ENCODE results near the gene RCSD1. TPM values are rescaled to one million over a fixed set of nuclear protein-coding genes. Genes with fewer than 3 reads are reported as not detected.

The RCSD1 gene
- total RNA-seq, 1 donor from 2014 or later = 41.6 TPM

DNA sequence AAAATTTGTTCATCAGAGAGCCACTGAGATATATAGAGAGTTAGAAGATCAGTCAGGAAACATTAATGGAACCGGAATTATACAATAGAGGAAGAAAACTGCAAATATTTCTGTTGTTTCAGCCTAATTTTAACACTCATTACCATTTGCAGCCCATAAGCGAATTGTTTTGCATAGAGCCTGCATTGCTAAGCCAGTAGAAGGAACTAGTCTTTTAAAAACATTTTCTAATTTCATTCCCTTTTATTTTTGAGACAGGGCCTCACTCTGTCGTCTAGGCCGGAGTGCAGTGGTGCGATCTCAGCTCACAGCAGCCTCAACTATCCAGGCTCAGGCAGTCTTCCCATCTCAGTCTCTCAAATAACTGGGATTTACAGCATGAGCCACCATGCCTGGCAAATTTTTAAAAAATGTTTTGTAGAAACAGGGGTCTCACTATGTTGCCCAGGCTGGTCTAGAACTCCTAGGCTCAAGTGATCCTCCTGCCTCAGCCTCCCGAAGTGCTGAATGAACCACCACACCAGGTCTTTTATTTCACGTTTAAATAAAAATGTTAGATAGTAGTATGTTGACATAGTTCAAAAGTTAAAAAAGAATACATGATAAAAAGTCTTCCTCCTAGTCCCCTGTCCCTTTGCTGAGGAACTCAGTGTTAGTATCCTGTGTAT, 117.1 kb downstream of the RCSD1 start:
- no peak for ATAC-seq
- intact Hi-C loops (cut with DNase I) = no loop called here
- no peak for DNase-seq (ENCODE audit: missing footprints)

DNA sequence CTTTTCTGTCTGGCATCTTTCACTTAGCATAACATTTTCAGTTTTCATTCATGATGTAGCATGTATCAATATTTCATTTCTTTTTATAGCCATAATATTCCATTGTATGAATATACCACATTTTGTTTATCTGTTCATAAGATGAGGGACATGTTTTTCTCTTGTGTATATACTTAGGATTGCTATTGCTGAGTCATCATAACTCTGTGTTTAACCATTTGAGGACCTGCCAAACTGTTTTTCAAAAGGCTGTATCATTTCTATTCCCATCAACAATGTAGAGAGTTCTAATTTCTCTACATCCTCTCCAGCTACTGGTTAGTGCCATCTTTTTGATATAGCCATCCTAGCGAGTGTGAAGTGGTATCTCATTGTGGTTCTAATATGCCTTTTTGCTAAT, 118.0 kb downstream of the RCSD1 start:
- DNase-seq (ENCODE audit: missing footprints) (no peak), ATAC-seq (no peak)
- intact Hi-C loops (cut with DNase I) = no loop called here

DNA sequence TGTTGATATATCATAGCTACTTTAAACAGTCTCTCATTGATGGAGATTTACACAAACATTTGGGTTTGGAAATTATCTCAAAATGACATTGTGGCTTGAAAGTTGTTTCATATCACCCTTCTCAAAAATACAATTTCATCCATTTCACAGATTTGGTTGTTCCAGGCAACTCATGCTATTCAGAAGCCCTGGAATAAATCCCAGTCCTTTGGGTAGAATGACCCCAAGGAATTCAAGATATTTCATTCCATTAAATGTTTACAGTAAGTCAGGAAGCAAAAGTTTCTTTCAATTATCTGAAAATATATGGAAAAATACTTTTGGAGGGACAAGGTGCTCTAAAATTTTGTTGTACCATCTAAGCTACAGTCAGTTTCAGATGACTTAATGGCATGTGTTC, 118.9 kb downstream of the RCSD1 start:
- DNase-seq (ENCODE audit: missing footprints) = no peak
- no peak for ATAC-seq
- intact Hi-C loops (cut with DNase I) = no loop called here

DNA sequence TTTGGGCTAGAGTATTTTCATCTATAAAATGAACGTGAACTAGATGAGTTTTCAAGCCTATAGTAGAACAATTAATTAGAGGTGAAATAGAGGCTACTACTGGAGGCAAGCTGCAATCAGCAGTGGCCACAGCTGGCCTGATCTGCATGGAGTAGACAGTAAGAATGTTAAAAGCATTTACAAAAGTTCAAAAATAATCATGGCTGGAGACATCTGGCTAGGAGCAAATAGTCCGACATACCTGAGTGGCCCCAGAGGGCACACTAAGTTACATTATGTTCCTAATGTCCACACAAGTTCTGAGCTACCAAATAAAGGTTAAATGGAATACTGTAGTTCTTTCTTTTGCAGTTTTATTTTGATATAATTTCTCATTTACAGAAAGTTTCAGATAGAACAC, 119.7 kb downstream of the RCSD1 start:
- no peak for ATAC-seq
- no peak for DNase-seq (ENCODE audit: missing footprints)
- intact Hi-C loops (cut with DNase I) = no loop called here

DNA sequence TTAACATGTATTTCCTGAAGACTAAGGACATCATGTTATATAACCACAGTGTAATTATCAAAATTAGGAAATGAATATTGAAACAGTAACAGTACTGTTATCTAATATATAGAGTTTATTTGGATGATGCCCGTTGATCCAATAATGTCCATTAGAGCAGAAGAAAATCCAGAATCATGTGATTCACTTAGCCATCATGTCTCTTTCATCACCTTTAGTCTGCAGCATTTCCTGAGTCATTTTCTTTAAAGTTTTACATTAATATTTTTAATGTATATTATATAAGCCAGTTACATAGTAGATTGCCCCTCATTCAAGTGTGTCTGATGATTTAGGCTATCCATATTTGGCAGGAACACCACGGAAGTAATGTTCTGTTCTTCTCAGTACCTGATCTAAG, 120.6 kb downstream of the RCSD1 start:
- no peak for ATAC-seq
- no peak for DNase-seq (ENCODE audit: missing footprints)
- intact Hi-C loops (cut with DNase I) = no loop called here

DNA sequence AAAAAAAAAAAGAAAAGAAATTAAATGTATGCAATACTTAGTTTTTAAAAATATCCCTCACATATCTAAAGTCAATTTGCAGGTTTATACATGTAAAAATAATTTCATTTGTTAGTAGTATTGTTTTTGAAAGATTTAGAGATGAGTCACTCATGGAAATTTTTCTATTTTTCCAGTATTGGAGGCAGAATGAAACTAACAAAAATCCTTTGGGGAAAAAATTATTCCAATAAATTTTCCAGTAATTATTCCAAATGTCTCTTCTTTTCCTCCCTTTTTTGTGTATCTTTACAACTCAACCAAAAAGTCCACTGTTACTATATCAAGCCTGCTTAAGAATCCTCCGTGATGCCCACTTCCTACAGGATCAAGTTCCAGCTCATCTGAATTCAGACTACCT, 121.6 kb downstream of the RCSD1 start:
- DNase-seq (ENCODE audit: missing footprints) = no peak
- intact Hi-C loops (cut with DNase I) = no loop called here
- ATAC-seq = no peak

DNA sequence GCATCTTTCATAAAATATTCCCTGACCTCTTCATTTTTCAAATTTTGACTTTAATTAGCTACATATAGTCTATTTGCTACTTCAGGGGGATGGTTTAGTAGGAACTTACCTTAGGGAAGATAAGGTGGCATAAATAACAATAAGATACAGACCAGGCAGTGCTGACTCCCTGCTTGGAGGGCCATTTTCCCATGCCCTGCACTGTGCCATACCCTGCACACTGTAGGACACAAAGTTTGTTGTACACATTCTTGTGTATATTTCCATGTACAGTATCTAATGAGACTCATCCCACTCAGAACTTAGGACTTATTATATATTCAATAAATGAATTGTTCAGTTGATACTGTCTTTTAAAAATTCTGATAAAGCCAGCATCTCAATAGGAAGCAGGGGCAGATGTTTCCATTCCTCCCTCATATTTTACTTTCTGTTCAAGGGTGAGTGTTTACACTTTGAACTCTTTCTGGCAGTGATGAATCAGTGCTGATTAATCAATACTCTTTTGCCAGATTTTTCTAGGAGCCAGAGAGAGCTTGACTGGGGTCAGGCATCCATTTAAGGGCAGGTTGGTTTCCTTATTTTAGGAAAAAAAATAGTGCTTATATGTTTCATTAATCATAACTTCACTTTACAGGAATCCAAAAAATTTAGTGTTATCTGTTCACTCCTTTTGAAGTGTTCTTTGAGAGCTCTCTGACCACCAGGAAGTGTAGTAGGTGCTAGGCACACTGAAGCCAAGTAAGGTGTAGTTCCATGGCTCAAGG, 122.4 kb downstream of the RCSD1 start:
- intact Hi-C loops (cut with DNase I) = no loop called here
- ATAC-seq = no peak
- no peak for DNase-seq (ENCODE audit: missing footprints)

DNA sequence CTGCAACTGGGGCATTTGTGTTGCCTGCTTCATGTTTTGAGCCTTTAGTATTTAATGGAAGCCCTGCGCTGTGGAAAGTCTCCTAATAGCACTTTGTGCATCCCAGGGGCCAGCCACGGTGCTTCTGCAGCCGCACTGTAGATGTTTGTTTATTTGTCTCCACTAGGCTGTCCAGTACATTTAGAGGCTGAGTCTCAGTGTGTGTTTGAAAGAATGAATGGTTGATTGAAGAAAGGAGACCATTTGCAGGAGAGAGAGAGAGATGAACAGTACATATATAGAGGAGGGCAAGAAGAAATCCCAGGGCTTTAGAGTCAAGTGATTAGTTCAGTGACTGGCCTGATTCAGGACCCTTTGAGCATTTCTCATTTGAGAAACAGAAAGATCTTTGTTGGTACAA, 125.6 kb downstream of the RCSD1 start:
- ATAC-seq (no peak), DNase-seq (ENCODE audit: missing footprints) (no peak)
- intact Hi-C loops (cut with DNase I) = loop anchor here (5.0 kb wide), 1 partner anchor 37 kb away; no protein-coding TSS in a partner anchor

Other genes starting within 250 kb of the RCSD1 start
- 0.92 TPM for gene CD247, start 111.7 kb upstream of the RCSD1 start, total RNA-seq
- gene CREG1, start 76.5 kb upstream of the RCSD1 start, total RNA-seq = 78.5 TPM
- gene MPZL1, start 91.8 kb downstream of the RCSD1 start, total RNA-seq = 47.9 TPM